ENCODE data around the gene CHSY1. TPM values are rescaled to one million over a fixed set of nuclear protein-coding genes. Genes with fewer than 3 reads are reported as not detected.

Gene CHSY1
- total RNA-seq, 4 donors from 2014 or later: 19.2 to 36.8 (median 28.1) TPM

GRCh38 chr15:101149864-101150722, 101.8 kb downstream of the CHSY1 start:
- TF ChIP-seq CTCF (IDR thresholded peaks at IDR 0.05; ENCODE audit: low read depth): no peak

GRCh38 chr15:101148881-101149664, 102.8 kb downstream of the CHSY1 start:
- TF ChIP-seq CTCF (IDR thresholded peaks at IDR 0.05; ENCODE audit: low read depth): no peak

- no peak for TF ChIP-seq CTCF (IDR thresholded peaks at IDR 0.05; ENCODE audit: low read depth)
Measured at GRCh38 chr15:101148166-101148880, 103.5 kb downstream of the CHSY1 start.

- TF ChIP-seq CTCF (IDR thresholded peaks at IDR 0.05; ENCODE audit: low read depth): no peak
Measured at GRCh38 chr15:101147181-101147580, 104.7 kb downstream of the CHSY1 start.

GRCh38 chr15:101146118-101146702, 105.6 kb downstream of the CHSY1 start:
- no peak for TF ChIP-seq CTCF (IDR thresholded peaks at IDR 0.05; ENCODE audit: low read depth)

- TF ChIP-seq CTCF (IDR thresholded peaks at IDR 0.05; ENCODE audit: low read depth): no peak
Measured at GRCh38 chr15:101145362-101145761, 106.5 kb downstream of the CHSY1 start.
